IPS DF 19.7 (cell line): ENCODE results near the gene KRTAP9-7.

Experiments
- DNase-seq: peaks from one replicate; pipeline ENCODE4 v3.0.0-alpha.2; 2013; ENCODE audit warnings: low read depth, low spot score

KRTAP9-7 gene

DNA sequence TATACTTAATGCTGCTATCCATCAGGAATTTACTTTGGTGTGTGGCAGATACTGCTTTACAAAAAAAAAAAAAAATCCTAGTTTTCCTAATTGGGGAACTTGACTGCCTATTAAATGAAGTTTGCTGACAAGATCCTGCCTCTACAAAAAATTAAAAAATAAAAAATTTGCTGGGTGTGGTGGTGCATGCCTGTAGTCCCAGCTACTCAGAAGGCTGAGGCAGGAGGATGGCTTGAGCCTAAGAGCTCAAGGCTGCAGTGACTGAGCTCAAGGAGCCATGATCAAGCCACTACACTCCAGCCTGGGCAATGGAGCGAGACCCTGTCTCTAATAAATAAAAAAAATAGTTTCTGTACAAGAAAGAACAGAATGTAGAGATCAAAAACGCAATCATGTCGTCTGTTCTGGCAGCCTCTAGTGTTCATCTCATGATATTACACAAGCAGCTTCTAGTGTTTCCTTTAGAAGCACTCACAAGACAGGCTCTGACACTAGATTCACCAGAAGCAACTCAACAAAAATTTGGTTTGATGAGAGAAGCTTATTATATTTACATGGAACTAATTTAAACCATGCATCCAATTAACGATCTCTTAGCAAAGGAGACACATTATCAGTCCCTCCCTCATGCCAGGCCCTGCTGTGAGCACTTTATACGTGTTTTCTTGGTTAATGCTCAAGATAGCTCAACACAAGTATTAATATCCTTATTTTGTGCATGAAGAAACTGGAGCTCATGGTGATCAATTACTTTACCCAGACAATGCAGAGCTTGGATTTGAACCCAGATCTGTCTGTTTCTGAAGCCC lies 46.8 kb downstream of the KRTAP9-7 start:
- no peak for DNase-seq

DNA sequence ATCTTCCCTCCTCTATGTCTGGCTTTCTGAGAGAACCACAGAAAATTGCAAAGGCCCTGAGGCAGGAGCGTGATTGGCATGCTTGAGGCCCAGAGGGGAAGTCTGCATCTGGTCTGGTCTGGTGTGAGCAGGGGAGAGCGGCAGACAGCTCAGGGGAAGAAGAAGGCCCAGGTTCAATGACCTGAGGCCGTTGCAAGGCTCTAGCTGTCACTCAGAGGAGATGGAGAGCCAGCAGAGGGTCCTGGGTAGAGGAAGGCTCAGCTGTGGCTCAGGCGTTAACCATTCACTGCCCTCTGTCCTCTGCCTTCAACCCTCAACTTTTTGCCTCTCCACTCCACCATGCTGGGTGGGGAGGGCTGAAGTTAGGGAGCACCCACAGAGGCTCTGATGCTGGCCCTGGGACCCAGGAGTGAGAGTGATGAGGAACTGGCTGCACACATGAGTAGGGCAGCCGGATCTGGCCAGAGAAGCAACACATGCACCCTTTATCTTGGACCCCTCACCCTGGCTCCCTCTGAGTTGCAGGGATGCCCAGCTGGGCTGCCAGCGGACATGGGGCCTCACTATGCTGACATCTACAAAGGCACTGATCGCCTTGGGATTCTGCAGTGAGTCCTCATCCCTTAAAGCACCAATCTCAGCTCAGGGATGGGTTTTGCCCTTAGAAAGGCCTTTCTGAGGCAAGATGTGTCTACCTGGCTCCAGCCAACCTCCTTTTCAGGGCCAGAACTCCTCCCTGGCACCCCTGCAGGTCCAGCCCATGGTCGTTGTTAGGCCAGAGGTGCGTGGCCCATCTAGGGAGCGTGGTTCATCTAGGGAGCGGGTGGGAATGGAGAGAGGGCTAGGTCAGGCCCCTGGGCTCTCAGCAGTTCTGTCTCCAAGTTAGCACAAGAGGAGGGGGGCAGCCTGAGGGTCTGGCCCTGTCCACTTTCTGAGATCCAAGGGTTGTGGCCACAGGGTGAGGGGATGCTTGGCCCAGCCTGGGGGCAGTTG lies 47.7 kb downstream of the KRTAP9-7 start:
- DNase-seq, result no peak

DNA sequence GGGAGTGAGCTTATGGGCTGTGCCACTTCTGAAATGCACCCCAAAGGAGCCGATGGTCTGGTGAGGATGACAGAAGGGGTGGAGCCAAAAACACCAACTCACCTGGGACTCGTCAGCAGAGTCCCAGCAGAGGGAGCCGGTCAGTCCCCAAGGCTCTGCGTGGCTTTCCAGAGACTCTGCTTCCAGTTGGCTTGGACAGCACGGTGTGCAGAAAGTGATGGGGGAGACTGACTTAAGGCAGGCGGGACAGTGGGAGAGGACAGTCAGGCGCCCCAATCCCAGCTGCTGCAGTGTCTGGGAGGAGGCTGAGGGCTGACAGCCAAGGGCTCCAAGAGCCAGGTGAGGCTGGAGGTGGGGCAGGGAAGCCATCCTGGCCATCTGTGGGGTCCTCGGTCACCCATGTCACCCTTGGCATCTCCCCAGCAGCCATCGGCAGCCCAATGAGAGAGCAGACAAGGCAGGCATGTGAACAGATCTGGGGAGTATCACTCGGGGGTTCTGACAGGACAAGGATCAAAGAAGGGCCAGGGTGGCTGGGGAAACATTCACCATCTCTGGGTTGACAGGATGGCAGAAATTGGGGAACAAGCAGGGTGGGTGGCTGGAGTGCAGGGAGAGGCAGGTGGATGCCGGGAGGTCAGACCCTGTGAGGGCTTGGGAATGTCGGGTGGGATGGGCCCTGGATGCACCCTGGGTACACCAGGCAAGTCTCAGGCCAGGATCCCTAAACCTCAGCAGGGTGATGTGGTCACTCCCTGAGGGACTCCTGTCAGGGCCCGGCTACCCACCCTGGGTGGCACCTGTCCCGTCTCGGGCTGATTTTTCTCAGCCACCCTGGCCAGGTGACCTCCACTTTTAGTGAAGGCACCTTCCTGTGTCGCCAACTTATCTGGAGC lies 48.9 kb downstream of the KRTAP9-7 start:
- DNase-seq, result peak; percentile 42

DNA sequence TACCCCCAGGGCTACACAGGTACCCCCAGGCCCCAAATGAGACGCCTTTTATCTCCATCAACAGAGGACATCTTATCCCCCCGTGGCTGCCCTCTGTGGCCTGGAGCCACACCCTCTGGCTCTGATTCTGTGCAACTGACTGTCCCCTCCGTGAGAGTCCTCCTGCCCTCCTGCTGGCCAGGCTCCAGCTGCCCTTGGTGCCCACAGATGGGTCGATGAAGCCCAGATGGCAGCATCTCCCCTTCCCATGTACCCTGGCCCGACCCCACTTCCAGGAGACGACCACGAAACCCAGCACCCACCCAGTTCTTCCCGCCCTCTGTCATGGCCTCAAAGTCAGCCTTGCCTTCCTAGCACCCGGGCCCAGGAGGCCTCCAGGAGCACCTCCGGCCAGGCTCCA lies 49.6 kb downstream of the KRTAP9-7 start:
- DNase-seq, result no peak

DNA sequence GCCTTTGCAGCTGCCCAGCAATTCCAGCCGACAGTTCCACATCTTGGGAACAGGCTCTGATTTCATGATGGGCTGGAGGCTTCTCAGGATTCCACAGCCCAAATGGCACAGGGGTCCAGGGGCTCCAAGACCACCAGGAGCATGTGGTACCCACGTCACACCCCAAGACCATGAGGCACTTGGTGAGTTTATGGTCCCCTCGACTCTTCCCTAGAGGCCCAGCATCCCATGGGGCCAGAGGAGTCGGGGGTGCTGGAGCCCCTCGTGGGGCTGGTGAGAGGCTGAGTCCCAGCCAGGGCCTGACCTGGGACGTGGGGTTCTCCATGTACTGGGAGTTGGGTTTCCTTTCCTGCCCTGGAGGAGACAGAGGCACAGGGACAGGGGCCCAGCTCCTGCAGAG lies 50.1 kb downstream of the KRTAP9-7 start:
- no peak for DNase-seq
